Breast epithelium (tissue), 4 donors: ENCODE measurements around the gene EID2B. TPM values are rescaled to one million over a fixed set of nuclear protein-coding genes. Genes with fewer than 3 reads are reported as not detected.

Experiments used
- DNase-seq, 2 donors: peaks; one replicate each; pipeline ENCODE4 v3.0.0-alpha.2; 2019; ENCODE audit warnings: low spot score in 2 of 2
- H3K27ac ChIP-seq, 2 donors: fragments of 200-600 bp; sonication (generic) in 1 of 2; one replicate each; pipeline ENCODE4 v1.5.1; 2016 to 2019; ENCODE audit warnings: mild to moderate bottlenecking in 1 of 2
- H3K27me3 ChIP-seq, 2 donors: fragments of 200-600 bp; sonication (generic) in 1 of 2; one replicate each; pipeline versions ENCODE4 v1.5.1 to v1.6.0; 2017 to 2019; ENCODE audit warnings: control low read depth in 1 of 2, mild to moderate bottlenecking in 1 of 2
- H3K36me3 ChIP-seq: fragments of 200-600 bp; one replicate; pipeline ENCODE4 v1.5.1; 2019
- H3K4me1 ChIP-seq, 2 donors: fragments of 200-600 bp; sonication (generic); one replicate each; pipeline ENCODE4 v1.5.1; 2016 to 2019; ENCODE audit warnings: control low read depth in 1 of 2
- H3K4me3 ChIP-seq, 3 donors: fragments of 200-600 bp; sonication (generic); 1 replicate in 2 of 3; 2 replicates in 1 of 3; pipeline ENCODE4 v1.5.1; 2016 to 2019; ENCODE audit warnings: mild to moderate bottlenecking in 3 of 3, moderate library complexity in 2 of 3
- H3K9me3 ChIP-seq, 2 donors: fragments of 200-600 bp; sonication (generic) in 1 of 2; one replicate each; pipeline ENCODE4 v1.5.1; 2016 to 2019; ENCODE audit warnings: control low read depth in 1 of 2
- POLR2A ChIP-seq: fragments of 450-650 bp; IDR thresholded peaks from one replicate; pipeline ENCODE4 v1.6.1; 2016; ENCODE audit warnings: antibody characterized with exemption, mild to moderate bottlenecking, moderate library complexity
- POLR2AphosphoS5 ChIP-seq, 3 donors: sonication (generic); formaldehyde crosslinking; IDR thresholded peaks; one replicate each; pipeline ENCODE4 v1.6.1; 2017; ENCODE audit warnings: antibody characterized with exemption in 3 of 3
- intact Hi-C: fragments of 100-400 bp; cut with DNase I; formaldehyde crosslinking; loops from one replicate; pipeline ENCODE4 v1.15.1; 2023; ENCODE audit warnings: low total_unique reads
- total RNA-seq, 3 donors: library from RNA; depleted of rRNA; stranded (reverse); fragments of >200 nt; gene quantifications; one replicate each; pipeline ENCODE4 v1.1.0, GENCODE V29; 2016
- TF ChIP-seq, protein P1 (sequence below), 3 donors: fragments of 450-650 bp; IDR thresholded peaks; one replicate each; pipeline ENCODE4 v1.5.1; 2016 to 2017; ENCODE audit warnings: antibody characterized with exemption in 3 of 3, mild to moderate bottlenecking in 3 of 3, moderate library complexity in 3 of 3

Gene EID2B, protein sequence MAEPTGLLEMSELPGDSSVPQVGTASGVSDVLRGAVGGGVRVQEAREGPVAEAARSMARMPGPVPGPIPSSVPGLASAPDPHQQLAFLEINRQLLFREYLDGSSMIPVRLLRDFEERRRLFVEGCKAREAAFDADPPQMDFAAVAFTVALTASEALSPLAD
- 1 to 10 TPM; 3.4 to 5.6 (median 4.3) TPM for total RNA-seq

DNA sequence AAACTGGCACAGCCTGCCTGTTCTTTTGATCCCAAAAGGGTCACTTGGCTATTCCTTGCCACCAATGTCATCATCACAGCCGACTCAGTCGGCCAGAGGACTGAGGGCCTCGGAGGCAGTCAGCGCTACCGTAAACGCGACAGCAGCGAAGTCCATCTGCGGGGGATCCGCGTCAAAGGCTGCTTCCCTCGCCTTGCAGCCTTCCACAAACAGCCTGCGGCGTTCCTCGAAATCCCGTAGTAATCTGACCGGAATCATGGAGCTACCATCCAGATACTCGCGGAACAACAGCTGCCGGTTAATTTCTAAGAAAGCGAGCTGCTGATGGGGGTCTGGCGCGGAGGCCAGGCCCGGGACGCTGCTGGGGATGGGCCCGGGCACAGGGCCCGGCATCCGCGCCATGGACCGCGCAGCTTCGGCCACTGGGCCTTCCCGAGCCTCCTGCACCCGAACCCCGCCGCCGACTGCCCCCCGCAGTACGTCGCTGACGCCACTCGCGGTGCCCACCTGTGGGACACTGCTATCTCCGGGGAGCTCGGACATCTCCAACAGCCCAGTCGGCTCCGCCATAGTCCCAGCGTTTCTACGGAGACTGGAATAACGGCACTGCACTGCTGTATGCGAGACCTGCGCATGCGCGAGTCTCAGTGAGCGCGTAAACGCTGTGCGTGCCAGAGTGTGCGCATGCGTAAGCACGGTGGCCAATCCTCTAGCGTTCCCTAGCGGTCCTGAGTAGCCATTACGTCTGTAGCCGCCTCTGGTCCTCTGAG is at the start of gene EID2B:
Gene EID2B (minus strand): TSS at position 620 of the 770 bp plus-strand sequence. CDS start 50 bp downstream, at position 570.
- Histone ChIP-seq H3K4me1 (no peaks in the 10 kb centered on the region), H3K36me3 (no peaks in the 10 kb centered on the region), H3K27me3 (no peaks in the 10 kb centered on the region), H3K27ac (peak within 1 kb of the TSS; percentile 80 to 88), H3K9me3 (no peaks in the 10 kb centered on the region), H3K4me3 (peak within 1 kb of the TSS; percentile 81 to 93 (median 88))
- TF ChIP-seq POLR2A: no peak
- TF ChIP-seq, protein P1, sequence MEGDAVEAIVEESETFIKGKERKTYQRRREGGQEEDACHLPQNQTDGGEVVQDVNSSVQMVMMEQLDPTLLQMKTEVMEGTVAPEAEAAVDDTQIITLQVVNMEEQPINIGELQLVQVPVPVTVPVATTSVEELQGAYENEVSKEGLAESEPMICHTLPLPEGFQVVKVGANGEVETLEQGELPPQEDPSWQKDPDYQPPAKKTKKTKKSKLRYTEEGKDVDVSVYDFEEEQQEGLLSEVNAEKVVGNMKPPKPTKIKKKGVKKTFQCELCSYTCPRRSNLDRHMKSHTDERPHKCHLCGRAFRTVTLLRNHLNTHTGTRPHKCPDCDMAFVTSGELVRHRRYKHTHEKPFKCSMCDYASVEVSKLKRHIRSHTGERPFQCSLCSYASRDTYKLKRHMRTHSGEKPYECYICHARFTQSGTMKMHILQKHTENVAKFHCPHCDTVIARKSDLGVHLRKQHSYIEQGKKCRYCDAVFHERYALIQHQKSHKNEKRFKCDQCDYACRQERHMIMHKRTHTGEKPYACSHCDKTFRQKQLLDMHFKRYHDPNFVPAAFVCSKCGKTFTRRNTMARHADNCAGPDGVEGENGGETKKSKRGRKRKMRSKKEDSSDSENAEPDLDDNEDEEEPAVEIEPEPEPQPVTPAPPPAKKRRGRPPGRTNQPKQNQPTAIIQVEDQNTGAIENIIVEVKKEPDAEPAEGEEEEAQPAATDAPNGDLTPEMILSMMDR (IDR thresholded peaks at IDR 0.05): peak; percentile 96 to 99 (median 99)
- TF ChIP-seq POLR2AphosphoS5 (IDR thresholded peaks at IDR 0.05): peak in 2 of 3 donors; percentile 36 to 75
- intact Hi-C loops: no loop called here
- peak; percentile 91 to 95 for DNase-seq

DNA sequence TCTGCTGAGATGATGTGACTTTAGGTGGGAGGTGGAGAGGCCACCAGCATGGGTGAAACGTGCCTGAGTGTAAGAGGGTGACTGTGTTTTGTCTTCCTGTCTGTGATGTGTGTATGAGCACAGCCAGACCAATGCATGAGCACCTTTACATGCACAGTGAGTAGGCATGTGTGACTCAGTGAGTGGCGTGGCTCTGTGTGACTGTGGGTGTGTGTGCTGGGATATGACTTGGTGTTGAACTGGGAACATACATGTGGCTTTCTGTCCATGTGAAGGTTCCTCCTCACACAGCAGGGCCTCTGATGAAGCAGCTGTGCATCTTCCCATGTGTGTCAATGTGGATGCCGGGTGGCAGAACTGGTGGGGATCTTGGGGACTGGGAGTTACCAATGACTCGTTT is 49.8 kb upstream of the EID2B start:
- Histone ChIP-seq H3K4me1 (no peaks in the 10 kb centered on the region), H3K27me3 (peaks cover 0 to 3% of the 10 kb centered on the region in 2 donors), H3K4me3 (no peak overlapping the region), H3K27ac (no peak overlapping the region), H3K36me3 (no peaks in the 10 kb centered on the region), H3K9me3 (no peaks in the 10 kb centered on the region)
- no peak for TF ChIP-seq POLR2AphosphoS5 (IDR thresholded peaks at IDR 0.05)
- TF ChIP-seq POLR2A: no peak
- TF ChIP-seq, protein P1 (IDR thresholded peaks at IDR 0.05): no peak
- intact Hi-C loops: no loop called here
- DNase-seq: no peak

DNA sequence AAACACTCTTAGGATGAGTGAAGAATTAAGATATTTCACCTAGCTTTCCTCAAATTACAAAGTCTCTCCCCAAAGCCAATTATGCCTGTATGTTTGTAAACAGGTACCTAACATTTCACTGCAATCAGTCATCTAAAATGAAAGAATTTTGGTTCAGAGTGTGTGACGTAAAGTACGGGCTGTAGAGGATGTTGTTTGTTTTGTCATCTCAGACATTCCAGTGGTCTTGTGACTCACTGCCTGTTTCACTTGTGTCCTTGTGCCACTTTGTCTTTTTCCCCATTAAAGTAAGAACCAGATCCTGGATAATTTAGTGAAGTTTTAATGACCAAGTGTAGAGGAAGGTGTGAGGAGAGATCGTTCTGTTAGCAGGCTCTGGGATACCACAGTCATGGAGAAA is 36.0 kb upstream of the EID2B start:
- H3K36me3 ChIP-seq: no peaks in the 10 kb centered on the region
- no peak for DNase-seq
- H3K4me3 ChIP-seq: no peak overlapping the region
- H3K27me3 ChIP-seq: peaks cover 0 to 4% of the 10 kb centered on the region in 2 donors
- no peaks in the 10 kb centered on the region for H3K4me1 ChIP-seq
- intact Hi-C loops: no loop called here
- no peak overlapping the region for H3K27ac ChIP-seq
- H3K9me3 ChIP-seq: peaks cover 0 to 15% of the 10 kb centered on the region in 2 donors
- no peak for TF ChIP-seq POLR2AphosphoS5 (IDR thresholded peaks at IDR 0.05)
- TF ChIP-seq POLR2A: no peak
- TF ChIP-seq, protein P1 (IDR thresholded peaks at IDR 0.05): no peak

DNA sequence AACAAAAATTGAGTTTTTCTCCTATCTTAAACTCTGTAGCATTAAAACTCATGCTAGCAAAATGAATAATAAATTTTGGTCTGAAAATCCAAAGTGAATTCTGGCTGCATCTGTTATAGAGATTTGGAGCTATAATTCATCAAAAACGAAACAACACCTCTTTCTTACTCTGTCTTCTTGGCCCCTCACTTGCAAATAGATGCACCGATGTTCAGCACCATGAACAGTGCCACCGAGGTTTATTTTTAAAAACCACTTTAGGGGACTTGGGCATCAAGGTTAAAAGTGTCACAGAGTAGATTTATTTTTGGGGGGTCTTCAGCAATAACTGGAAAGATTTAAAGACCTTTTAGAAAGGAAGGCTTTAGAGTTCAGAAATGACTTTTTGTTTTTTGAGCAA is 33.4 kb upstream of the EID2B start:
- Histone ChIP-seq H3K27me3 (peaks cover 0 to 4% of the 10 kb centered on the region in 2 donors), H3K36me3 (no peaks in the 10 kb centered on the region), H3K4me1 (no peaks in the 10 kb centered on the region), H3K4me3 (no peak overlapping the region), H3K9me3 (no peaks in the 10 kb centered on the region), H3K27ac (no peak overlapping the region)
- DNase-seq: no peak
- intact Hi-C loops: no loop called here
- no peak for TF ChIP-seq POLR2AphosphoS5 (IDR thresholded peaks at IDR 0.05)
- no peak for TF ChIP-seq POLR2A
- TF ChIP-seq, protein P1 (IDR thresholded peaks at IDR 0.05): no peak

DNA sequence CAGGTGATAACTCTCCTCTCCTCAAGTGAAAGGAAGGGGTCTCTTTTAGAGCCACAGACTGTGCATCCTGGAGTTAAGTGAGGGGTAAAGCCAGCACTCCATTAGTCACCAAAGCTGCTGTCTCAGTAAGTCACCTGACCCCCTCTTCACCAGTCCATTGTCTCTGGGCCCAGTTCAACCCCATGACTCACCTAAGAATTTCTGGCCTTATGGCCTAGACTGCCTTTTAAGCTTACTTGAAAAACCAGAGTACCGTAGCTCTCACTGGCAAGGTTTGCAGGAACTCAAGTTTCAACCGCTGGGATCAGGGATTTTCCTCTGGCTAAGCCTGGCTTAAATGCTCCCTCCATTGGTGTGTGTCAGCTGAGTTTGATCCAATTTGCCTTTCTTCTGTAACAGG is 30.8 kb upstream of the EID2B start:
- intact Hi-C loops: no loop called here
- Histone ChIP-seq H3K27ac (no peak overlapping the region), H3K27me3 (peaks cover 0 to 4% of the 10 kb centered on the region in 2 donors), H3K4me1 (no peaks in the 10 kb centered on the region), H3K4me3 (no peak overlapping the region), H3K36me3 (no peaks in the 10 kb centered on the region), H3K9me3 (no peaks in the 10 kb centered on the region)
- TF ChIP-seq, protein P1 (IDR thresholded peaks at IDR 0.05): no peak
- TF ChIP-seq POLR2A (no peak), POLR2AphosphoS5 (IDR thresholded peaks at IDR 0.05) (no peak)
- DNase-seq: no peak
